Pancreas (tissue), 10 donors: ENCODE data around the gene CHM. TPM values are rescaled to one million over a fixed set of nuclear protein-coding genes. Genes with fewer than 3 reads are reported as not detected.
"Not testable (repeated sequence)": the region's sequence is repeated elsewhere in the genome, so short reads cannot be mapped to it uniquely, and the experiment has no call there.

ENCODE experiments used
- ATAC-seq, 4 donors: fragments of 200-7000 bp; cut with Tn5 transposase; one replicate each; pipeline versions ENCODE4 v1.8.0 to v1.9.1; 2020; ENCODE audit warnings: mild to moderate bottlenecking in 4 of 4, moderate library complexity in 4 of 4
- DNase-seq, 6 donors: peaks; one replicate each; pipeline ENCODE4 v3.0.0-alpha.2; 2020
- FAIRE-seq: peaks from 2 replicates; lab custom pipeline; 2012; peaks lifted over from hg19 to GRCh38; lab: Jason Lieb, UNC
- H3K27ac ChIP-seq, 4 donors: fragments of 200-600 bp; sonication (generic); 1 replicate in 3 of 4; 2 replicates in 1 of 4; pipeline versions ENCODE4 v1.5.0 to v1.8.0; 2020
- H3K27me3 ChIP-seq, 4 donors: fragments of 200-600 bp; one replicate each; pipeline ENCODE4 v1.8.0; 2021
- H3K36me3 ChIP-seq, 3 donors: fragments of 200-600 bp; sonication (generic) in 1 of 3; one replicate each; pipeline versions ENCODE4 v1.5.0 to v1.8.0; 2020 to 2021
- H3K4me1 ChIP-seq, 3 donors: fragments of 200-600 bp; one replicate each; pipeline ENCODE4 v1.8.0; 2021
- H3K4me3 ChIP-seq, 4 donors: fragments of 200-600 bp; sonication (generic) in 2 of 4; one replicate each; pipeline versions ENCODE4 v1.5.0 to v1.8.0; 2020 to 2021
- H3K9me3 ChIP-seq, 4 donors: fragments of 200-600 bp; one replicate each; pipeline ENCODE4 v1.8.0; 2021
- CTCF ChIP-seq, 4 donors: fragments of 200-600 bp; sonication (generic) in 3 of 4; IDR thresholded peaks; one replicate each; pipeline versions ENCODE4 v1.5.0 to v1.8.0; 2021; ENCODE audit warnings: antibody characterized with exemption in 4 of 4
- WGBS, 2 donors: extraction: QIAGEN DNeasy Blood & Tissue Kit; methylation state at CpG; one replicate each; pipeline ENCODE4 v1.1.7; 2013; 5-methylcytosine and 5-hydroxymethylcytosine counted together
- intact Hi-C, 3 donors: fragments of 100-400 bp; cut with DNase I; formaldehyde crosslinking; loops; one replicate each; pipeline versions ENCODE4 v1.11.1 to v1.14.2; 2022
- polyA plus RNA-seq, 2 donors: library from polyadenylated mRNA; stranded (reverse); fragments of 200-250 nt; gene quantifications; one replicate each; pipeline ENCODE4 v1.2.3, GENCODE V29; 2013
- total RNA-seq, 6 donors: library from RNA; stranded (reverse); fragmentation: NEBNext Ultra II Directional in 4 of 6; extraction: Animal tissue kit (Norgen Biotek cat#: 25700) in 4 of 6; gene quantifications; one replicate each; pipeline versions ENCODE4 v1.2.1 to v1.2.4, GENCODE V29; 2021 to 2023
- donor health status: healthy with polysubstance abuse.
- donor health status: DM: no; HTN: no; CAD: no; lungs with moderate emphysema.
- donor health status: DM: no; HTN: no; CAD: no.
- donor health status: control.
- donor health status: control.
- donor health status: Bipolar disorder and iron deficiency.
- donor health status: DM: yes; HTN: yes; CAD: no.
- donor health status: DM: no; HTN: no; CAD: no.
- donor health status: DM: no; HTN: no; CAD: no.
- donor health status: DM: yes; HTN: yes; CAD: no.

Gene CHM
- total and polyA plus RNA-seq, 8 donors = 3.9 to 10.7 (median 7.9) TPM

DNA sequence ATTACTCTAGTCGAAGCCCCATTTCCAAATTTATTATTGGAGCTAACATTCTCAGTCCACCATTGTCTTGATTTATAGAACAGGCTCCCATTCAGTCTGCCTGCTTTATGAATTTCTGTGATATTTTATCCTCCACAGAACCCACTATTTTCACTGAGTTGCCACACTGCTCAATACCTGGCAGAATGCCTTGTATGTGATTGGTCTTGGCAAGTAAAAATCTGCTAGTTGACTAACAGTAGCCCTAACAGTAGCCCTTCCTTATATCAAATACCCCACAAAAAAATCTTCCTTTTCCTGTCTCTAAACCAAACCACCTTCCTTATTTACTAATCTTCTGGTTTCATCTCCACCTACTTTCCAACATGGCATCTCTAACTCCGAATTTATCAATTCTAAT, 82.6 kb downstream of the CHM start:
- TF ChIP-seq CTCF (IDR thresholded peaks at IDR 0.05) = no peak
- Histone ChIP-seq H3K27ac (no peak overlapping the region), H3K9me3 (no peaks in the 10 kb centered on the region), H3K36me3 (no peaks in the 10 kb centered on the region), H3K4me1 (no peaks in the 10 kb centered on the region), H3K27me3 (no peaks in the 10 kb centered on the region), H3K4me3 (no peak overlapping the region)
- WGBS, 2 donors = 45 to 49% methylated on average over 2 of the region's 2 CpGs
- DNase-seq (no peak), FAIRE-seq (peak; percentile 43), ATAC-seq (no peak)
- intact Hi-C loops = no loop called here

GRCh38 chrX:85963736-85964135, 83.6 kb downstream of the CHM start:
- Histone ChIP-seq H3K27ac (no peak overlapping the region), H3K4me1 (no peaks in the 10 kb centered on the region), H3K27me3 (no peaks in the 10 kb centered on the region), H3K36me3 (no peaks in the 10 kb centered on the region), H3K4me3 (no peak overlapping the region), H3K9me3 (no peaks in the 10 kb centered on the region)
- WGBS, 2 donors = 72 to 90% methylated on average over 5 of the region's 5 CpGs
- intact Hi-C loops = no loop called here
- FAIRE-seq = no peak
- peak in 1 of 4 donors; percentile 53 for ATAC-seq
- TF ChIP-seq CTCF (IDR thresholded peaks at IDR 0.05) = no peak
- no peak for DNase-seq

DNA sequence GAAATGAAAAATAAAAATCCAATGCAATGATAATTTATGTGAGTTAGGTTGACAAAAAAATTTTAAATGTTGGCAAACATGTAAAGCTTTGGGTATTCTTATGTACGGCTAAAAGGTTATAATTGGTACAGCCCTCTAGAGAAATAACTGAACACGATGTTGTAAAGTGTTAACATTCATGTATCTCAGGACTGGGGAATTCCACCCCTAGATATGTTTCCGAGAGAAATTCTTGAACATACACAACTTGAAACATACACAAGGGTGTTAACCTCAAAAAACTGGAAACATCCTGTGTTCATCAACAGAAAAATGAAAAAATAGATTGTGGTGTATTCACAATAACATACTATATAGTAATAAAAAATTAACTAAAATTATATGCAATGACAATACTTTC, 91.8 kb downstream of the CHM start:
- no peak for DNase-seq
- no peak for FAIRE-seq
- no peak overlapping the region for H3K27ac ChIP-seq
- H3K27me3 ChIP-seq = no peaks in the 10 kb centered on the region
- no peak for TF ChIP-seq CTCF (IDR thresholded peaks at IDR 0.05)
- H3K4me3 ChIP-seq = no peak overlapping the region
- 83 to 91% methylated on average over 3 of the region's 3 CpGs for WGBS, 2 donors
- ATAC-seq = no peak
- H3K9me3 ChIP-seq = no peaks in the 10 kb centered on the region
- intact Hi-C loops = no loop called here
- no peaks in the 10 kb centered on the region for H3K4me1 ChIP-seq
- no peaks in the 10 kb centered on the region for H3K36me3 ChIP-seq

- H3K4me1 ChIP-seq, H3K36me3 ChIP-seq, H3K4me3 ChIP-seq, FAIRE-seq, DNase-seq, H3K9me3 ChIP-seq, intact Hi-C loops, ATAC-seq, H3K27me3 ChIP-seq, H3K27ac ChIP-seq: not testable (repeated sequence)
- WGBS, 2 donors = 69 to 90% methylated on average over 4 of the region's 4 CpGs
These were observed 102.6 kb downstream of the CHM start for GRCh38 chrX:85944751-85945150.

- FAIRE-seq (no peak), ATAC-seq (no peak), DNase-seq (no peak)
- Histone ChIP-seq H3K36me3 (no peaks in the 10 kb centered on the region), H3K27me3 (no peaks in the 10 kb centered on the region), H3K27ac (no peak overlapping the region), H3K4me1 (no peaks in the 10 kb centered on the region), H3K9me3 (no peaks in the 10 kb centered on the region), H3K4me3 (no peak overlapping the region)
- no peak for TF ChIP-seq CTCF (IDR thresholded peaks at IDR 0.05)
- intact Hi-C loops = no loop called here
- WGBS, 2 donors = 76 to 95% methylated on average over 1 of the region's 1 CpG
These were observed 106.1 kb downstream of the CHM start for GRCh38 chrX:85941275-85941674.

- DNase-seq, H3K27me3 ChIP-seq, intact Hi-C loops, H3K36me3 ChIP-seq, H3K4me3 ChIP-seq, H3K9me3 ChIP-seq, H3K27ac ChIP-seq, FAIRE-seq, ATAC-seq, H3K4me1 ChIP-seq: not testable (repeated sequence)
- 66 to 81% methylated on average over 3 of the region's 3 CpGs for WGBS, 2 donors
These were observed 107.4 kb downstream of the CHM start for GRCh38 chrX:85939942-85940341.

- ATAC-seq, intact Hi-C loops, H3K27me3 ChIP-seq, H3K27ac ChIP-seq, DNase-seq, FAIRE-seq, H3K4me3 ChIP-seq, H3K4me1 ChIP-seq, H3K36me3 ChIP-seq, H3K9me3 ChIP-seq: not testable (repeated sequence)
- WGBS, 2 donors = 76 to 100% methylated on average over 2 of the region's 2 CpGs
These were observed 113.0 kb downstream of the CHM start for GRCh38 chrX:85934399-85934798.
